Activated T-cell treated with anti-CD3 and anti-CD28 coated beads, Interleukin-2, amount 50 U/mL, for 24 hours (primary cell): ENCODE data around the gene RABL2A.
"Not testable (repeated sequence)": the region's sequence is repeated elsewhere in the genome, so short reads cannot be mapped to it uniquely, and the experiment has no call there.

Source experiments
- DNase-seq: peaks from one replicate; pipeline ENCODE4 v3.0.0-alpha.2; 2020
- H3K27ac Mint-ChIP-seq: 2 replicates; pipeline ENCODE4 v1.8.0; 2020; ENCODE audit warnings: mild to moderate bottlenecking, mixed read lengths
- H3K27me3 Mint-ChIP-seq: 2 replicates; pipeline ENCODE4 v1.8.0; 2020; ENCODE audit warnings: mixed read lengths
- H3K36me3 Mint-ChIP-seq: 2 replicates; pipeline ENCODE4 v1.8.0; 2020; ENCODE audit warnings: low read depth, mixed read lengths
- H3K4me1 Mint-ChIP-seq: 2 replicates; pipeline ENCODE4 v1.8.0; 2020; ENCODE audit warnings: low read depth, mixed read lengths
- H3K4me3 Mint-ChIP-seq: 2 replicates; pipeline ENCODE4 v1.8.0; 2020; ENCODE audit warnings: mild to moderate bottlenecking, moderate library complexity, mixed read lengths
- H3K9me3 Mint-ChIP-seq: 2 replicates; pipeline ENCODE4 v1.8.0; 2020; ENCODE audit warnings: mixed read lengths

RABL2A gene

GRCh38 chr2:113686537-113686936 lies 59.5 kb downstream of the RABL2A start:
- Mint-ChIP-seq H3K4me1 (peaks cover 11% of the 10 kb centered on the region), H3K4me3 (no peak overlapping the region), H3K27ac (no peak overlapping the region), H3K9me3 (no peaks in the 10 kb centered on the region), H3K27me3 (no peaks in the 10 kb centered on the region), H3K36me3 (no peaks in the 10 kb centered on the region)
- no peak for DNase-seq

- not testable (repeated sequence) for DNase-seq, H3K27ac Mint-ChIP-seq, H3K9me3 Mint-ChIP-seq, H3K4me3 Mint-ChIP-seq, H3K36me3 Mint-ChIP-seq, H3K27me3 Mint-ChIP-seq
- H3K4me1 Mint-ChIP-seq: peaks cover 43% of the 10 kb centered on the region
Measured at GRCh38 chr2:113690871-113691270, 63.8 kb downstream of the RABL2A start.
